Lower leg skin (tissue), 4 donors: ENCODE measurements around the gene JPH2. TPM values are rescaled to one million over a fixed set of nuclear protein-coding genes. Genes with fewer than 3 reads are reported as not detected.

Experiments used
- DNase-seq, 2 donors: peaks; one replicate each; pipeline ENCODE4 v3.0.0-alpha.2; 2019; ENCODE audit warnings: low spot score in 2 of 2
- H3K4me3 ChIP-seq: fragments of 200-600 bp; sonication (generic); 2 replicates; pipeline ENCODE4 v1.5.1; 2017; ENCODE audit warnings: mild to moderate bottlenecking, low read depth; ENCODE audit not compliant: poor library complexity, severe bottlenecking
- CTCF ChIP-seq, 3 donors: fragments of 450-650 bp; IDR thresholded peaks; one replicate each; pipeline ENCODE4 v1.5.1; 2016; ENCODE audit warnings: antibody characterized with exemption in 3 of 3, mild to moderate bottlenecking in 3 of 3, moderate library complexity in 2 of 3
- POLR2A ChIP-seq, 2 donors: fragments of 450-650 bp; IDR thresholded peaks; one replicate each; pipeline ENCODE4 v1.6.1; 2016 to 2017; ENCODE audit warnings: antibody characterized with exemption in 2 of 2, mild to moderate bottlenecking in 1 of 2, moderate library complexity in 1 of 2
- WGBS, 2 donors: methylation state at CpG; one replicate each; pipeline ENCODE4 v1.1.5; 2018; 5-methylcytosine and 5-hydroxymethylcytosine counted together
- intact Hi-C: fragments of 100-400 bp; cut with DNase I; formaldehyde crosslinking; loops from one replicate; pipeline ENCODE4 v1.15.0; 2023; ENCODE audit warnings: low total_unique reads
- total RNA-seq, 4 donors: library from RNA; depleted of rRNA; stranded (reverse); fragments of >200 nt; gene quantifications; one replicate each; pipeline ENCODE4 v1.1.0, GENCODE V29; 2016

The JPH2 gene
- total RNA-seq, 4 donors from 2014 or later = 1.5 to 10.9 (median 5.6) TPM

- intact Hi-C loops = loop anchor here (5.0 to 10.0 kb wide), 3 partner anchors 338 to 625 kb away; partner anchors contain the start of gene SRSF6
- WGBS, 2 donors = 66 to 79% methylated on average over 10 of the region's 10 CpGs
- peak in 1 of 2 donors; percentile 31 for DNase-seq
- H3K4me3 ChIP-seq = no peak overlapping the region
- TF ChIP-seq CTCF (IDR thresholded peaks at IDR 0.05) (no peak), POLR2A (IDR thresholded peaks at IDR 0.05) (no peak)
These were observed 106.9 kb downstream of the JPH2 start for GRCh38 chr20:44080064-44080463.

- intact Hi-C loops = no loop called here
- 90 to 92% methylated on average over 10 of the region's 10 CpGs for WGBS, 2 donors
- TF ChIP-seq CTCF (IDR thresholded peaks at IDR 0.05) = no peak
- TF ChIP-seq POLR2A (IDR thresholded peaks at IDR 0.05) = no peak
These were observed 107.7 kb downstream of the JPH2 start for GRCh38 chr20:44079291-44079690.

GRCh38 chr20:44075950-44076232, 111.1 kb downstream of the JPH2 start:
- H3K4me3 ChIP-seq = no peak overlapping the region
- WGBS, 2 donors = 93 to 96% methylated on average over 5 of the region's 5 CpGs
- TF ChIP-seq CTCF (IDR thresholded peaks at IDR 0.05) (no peak), POLR2A (IDR thresholded peaks at IDR 0.05) (no peak)
- peak in 1 of 2 donors; percentile 53 for DNase-seq
- intact Hi-C loops = no loop called here

More at GRCh38 chr20:44079291-44079690, 107.7 kb downstream of the JPH2 start:
- H3K4me3 ChIP-seq = no peak overlapping the region
- peak in 1 of 2 donors; percentile 21 for DNase-seq

- intact Hi-C loops = no loop called here
- no peak overlapping the region for H3K4me3 ChIP-seq
- DNase-seq = peak in 1 of 2 donors; percentile 66
- 89 to 91% methylated on average over 23 of the region's 23 CpGs for WGBS, 2 donors
- TF ChIP-seq CTCF (IDR thresholded peaks at IDR 0.05) (no peak), POLR2A (IDR thresholded peaks at IDR 0.05) (no peak)
These were observed 111.6 kb downstream of the JPH2 start for GRCh38 chr20:44075191-44075949.

DNA sequence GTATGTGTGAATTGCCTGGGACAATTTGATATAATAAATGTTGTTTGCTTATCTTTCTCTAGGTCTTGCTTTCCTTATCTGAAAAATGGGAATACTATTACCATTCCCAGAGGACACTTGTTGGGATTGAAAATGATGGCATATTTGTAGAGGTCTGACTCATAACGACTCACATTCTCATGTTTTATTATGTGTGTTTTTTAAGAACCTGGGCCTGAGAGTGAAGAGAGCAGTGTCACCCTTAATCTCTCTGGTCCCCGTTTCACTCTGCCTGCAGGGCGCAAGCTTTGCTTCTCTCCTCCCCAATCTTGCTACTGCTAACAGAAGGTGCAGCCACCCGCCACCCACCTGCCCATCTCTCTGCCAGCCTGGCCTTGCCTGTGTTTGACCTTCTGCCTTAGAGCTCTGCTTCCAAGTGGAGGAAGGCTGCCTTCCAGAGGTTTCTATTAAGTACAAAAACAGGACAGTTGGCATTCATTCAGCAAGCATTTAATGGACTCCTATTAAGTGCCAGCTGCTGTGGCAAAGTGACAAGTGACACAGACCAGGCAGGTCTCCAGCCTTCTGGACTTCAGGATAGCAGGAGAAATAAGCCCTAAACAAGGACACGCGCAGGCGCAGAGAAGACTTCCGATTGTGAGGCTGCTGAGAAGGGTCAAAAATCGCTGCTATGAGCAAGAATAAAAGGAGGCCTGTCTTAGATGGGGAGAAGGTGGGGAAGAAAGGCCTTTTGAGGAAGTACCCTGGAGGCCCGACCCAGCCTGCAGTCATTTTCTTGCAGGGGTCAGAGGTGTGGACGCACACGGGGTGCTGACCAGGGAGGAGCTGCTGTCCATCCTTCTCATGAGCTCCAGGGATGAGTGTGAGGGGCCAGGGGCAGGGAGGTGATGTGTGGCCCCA, 112.5 kb downstream of the JPH2 start:
- DNase-seq = peak in 1 of 2 donors; percentile 53
- intact Hi-C loops = no loop called here
- no peak for TF ChIP-seq POLR2A (IDR thresholded peaks at IDR 0.05)
- no peak for TF ChIP-seq CTCF (IDR thresholded peaks at IDR 0.05)
- no peak overlapping the region for H3K4me3 ChIP-seq
- 76 to 83% methylated on average over 12 of the region's 12 CpGs for WGBS, 2 donors
